Parathyroid adenoma (tissue), 2 donors: ENCODE data around the gene BRD2.

ENCODE experiments used
- H2AFZ ChIP-seq: fragments of 300-600 bp; sonication (generic); one replicate; pipeline ENCODE4 v1.7.0; 2017; ENCODE audit warnings: antibody characterized with exemption, mild to moderate bottlenecking
- H3K27ac ChIP-seq: fragments of 300-600 bp; sonication (generic); one replicate; pipeline ENCODE4 v1.7.0; 2017
- H3K27me3 ChIP-seq: fragments of 300-600 bp; sonication (generic); one replicate; pipeline ENCODE4 v1.7.0; 2017; ENCODE audit warnings: low read length; ENCODE audit not compliant: control insufficient read depth, insufficient read depth
- H3K36me3 ChIP-seq: fragments of 300-600 bp; sonication (generic); one replicate; pipeline ENCODE4 v1.7.0; 2017; ENCODE audit warnings: low read length; ENCODE audit not compliant: control insufficient read depth, insufficient read depth
- H3K4me1 ChIP-seq: fragments of 300-600 bp; sonication (generic); one replicate; pipeline ENCODE4 v1.7.0; 2017; ENCODE audit warnings: control low read depth
- H3K4me2 ChIP-seq: fragments of 300-600 bp; sonication (generic); one replicate; pipeline ENCODE4 v1.7.0; 2017; ENCODE audit warnings: low read length
- H3K4me3 ChIP-seq: fragments of 300-600 bp; sonication (generic); one replicate; pipeline ENCODE4 v1.7.0; 2017; ENCODE audit warnings: low read depth, low read length
- H3K79me2 ChIP-seq: fragments of 300-600 bp; sonication (generic); one replicate; pipeline ENCODE4 v1.7.0; 2017; ENCODE audit warnings: control low read depth
- H3K9ac ChIP-seq: fragments of 300-600 bp; sonication (generic); one replicate; pipeline ENCODE4 v1.7.0; 2017; ENCODE audit warnings: mild to moderate bottlenecking
- H3K9me3 ChIP-seq: fragments of 300-600 bp; sonication (generic); one replicate; pipeline ENCODE4 v1.7.0; 2017; ENCODE audit warnings: low read length; ENCODE audit not compliant: control insufficient read depth
- CTCF ChIP-seq: fragments of 300-600 bp; sonication (generic); IDR thresholded peaks from one replicate; pipeline ENCODE4 v1.7.0; 2017; ENCODE audit warnings: antibody characterized with exemption, mild to moderate bottlenecking
- donor health status: primary hyperparathyroidism.

Gene BRD2

GRCh38 chr6:33019372-33019771, 51.0 kb downstream of the BRD2 start:
- Histone ChIP-seq H3K36me3 (no peaks in the 10 kb centered on the region), H3K4me3 (no peak overlapping the region), H3K27me3 (no peaks in the 10 kb centered on the region), H3K79me2 (no peaks in the 10 kb centered on the region), H3K9me3 (no peaks in the 10 kb centered on the region), H2AFZ (peak overlapping the region; percentile 6), H3K4me2 (no peak overlapping the region), H3K9ac (no peak overlapping the region), H3K4me1 (no peaks in the 10 kb centered on the region), H3K27ac (peak overlapping the region; percentile 76)
- TF ChIP-seq CTCF = no peak

- Histone ChIP-seq H3K27me3 (no peaks in the 10 kb centered on the region), H3K9me3 (no peaks in the 10 kb centered on the region), H3K4me2 (no peak overlapping the region), H2AFZ (no peak overlapping the region), H3K79me2 (no peaks in the 10 kb centered on the region), H3K9ac (no peak overlapping the region), H3K4me3 (no peak overlapping the region), H3K36me3 (no peaks in the 10 kb centered on the region), H3K4me1 (no peaks in the 10 kb centered on the region), H3K27ac (no peak overlapping the region)
- no peak for TF ChIP-seq CTCF
These were observed 53.5 kb downstream of the BRD2 start for GRCh38 chr6:33021917-33022316.

GRCh38 chr6:33023536-33023935, 55.1 kb downstream of the BRD2 start:
- Histone ChIP-seq H3K9ac (no peak overlapping the region), H3K27ac (no peak overlapping the region), H3K4me3 (no peak overlapping the region), H3K27me3 (no peaks in the 10 kb centered on the region), H3K4me2 (no peak overlapping the region), H3K79me2 (no peaks in the 10 kb centered on the region), H3K4me1 (peaks cover 4% of the 10 kb centered on the region), H3K36me3 (no peaks in the 10 kb centered on the region), H2AFZ (no peak overlapping the region), H3K9me3 (no peaks in the 10 kb centered on the region)
- no peak for TF ChIP-seq CTCF

- Histone ChIP-seq H3K27me3 (no peaks in the 10 kb centered on the region), H2AFZ (no peak overlapping the region), H3K36me3 (no peaks in the 10 kb centered on the region), H3K4me2 (no peak overlapping the region), H3K27ac (no peak overlapping the region), H3K9ac (no peak overlapping the region), H3K79me2 (no peaks in the 10 kb centered on the region), H3K9me3 (no peaks in the 10 kb centered on the region), H3K4me3 (no peak overlapping the region), H3K4me1 (peaks cover 4% of the 10 kb centered on the region)
- TF ChIP-seq CTCF = no peak
These were observed 56.1 kb downstream of the BRD2 start for GRCh38 chr6:33024521-33024920.

GRCh38 chr6:33028220-33028849, 59.9 kb downstream of the BRD2 start:
- Histone ChIP-seq H2AFZ (no peak overlapping the region), H3K36me3 (no peaks in the 10 kb centered on the region), H3K9ac (no peak overlapping the region)

More at GRCh38 chr6:33028220-33028849, 59.9 kb downstream of the BRD2 start:
- H3K27ac ChIP-seq = peak overlapping the region; percentile 73
- H3K4me2 ChIP-seq = no peak overlapping the region
- peaks cover 4% of the 10 kb centered on the region for H3K4me1 ChIP-seq
- no peaks in the 10 kb centered on the region for H3K9me3 ChIP-seq
- no peak overlapping the region for H3K4me3 ChIP-seq
- no peaks in the 10 kb centered on the region for H3K27me3 ChIP-seq
- H3K79me2 ChIP-seq = no peaks in the 10 kb centered on the region
- TF ChIP-seq CTCF = no peak
